Measurements from ENCODE around the gene TAPT1. TPM values are rescaled to one million over a fixed set of nuclear protein-coding genes. Genes with fewer than 3 reads are reported as not detected.
A peak's percentile ranks its signal among the peaks of the same experiment; 100 is the strongest.

The TAPT1 gene
- total and polyA plus RNA-seq, 2 of the 13 experiments (the other 11 are each of a cell fraction or from before 2014, with no cell fraction given), result 24.5 to 25.3 TPM

- no peak for TF ChIP-seq DBP (CRISPR knock-in tag; IDR thresholded peaks at IDR 0.05; ENCODE audit: not compliant biosample characterization)
- TF ChIP-seq ZNF607 (CRISPR knock-in tag; IDR thresholded peaks at IDR 0.05; ENCODE audit: borderline replicate concordance), result no peak
- TF ChIP-seq NR2F2 (IDR thresholded peaks at IDR 0.05; ENCODE audit: borderline replicate concordance, low read depth), result no peak
- TF ChIP-seq FOXA3 (CRISPR knock-in tag; IDR thresholded peaks at IDR 0.05), result 0 out of 2 replicates have a peak, but pooled peaks have one; percentile 16
- no peak for TF ChIP-seq ZNF792 (CRISPR knock-in tag; IDR thresholded peaks at IDR 0.05)
- TF ChIP-seq GZF1 (CRISPR knock-in tag; IDR thresholded peaks at IDR 0.05), result no peak
- no peak for TF ChIP-seq ZNF549 (CRISPR knock-in tag; IDR thresholded peaks at IDR 0.05)
- no peak for TF ChIP-seq FOSL2 (CRISPR knock-in tag; IDR thresholded peaks at IDR 0.05)
- no peak for TF ChIP-seq YY1 (IDR thresholded peaks at IDR 0.05; ENCODE audit: insufficient read depth, insufficient replicate concordance, low read depth, low read length)
- TF ChIP-seq SIN3B (IDR thresholded peaks at IDR 0.05; ENCODE audit: low read length), result no peak
- TF ChIP-seq SNRNP70 (IDR thresholded peaks at IDR 0.05; ENCODE audit: low read depth, low read length), result no peak
- TF ChIP-seq KLF6 (CRISPR knock-in tag; IDR thresholded peaks at IDR 0.05), result no peak
- TF ChIP-seq HNF1B (CRISPR knock-in tag; IDR thresholded peaks at IDR 0.05), result no peak
- TF ChIP-seq TEAD3 (CRISPR knock-in tag; optimal IDR thresholded peaks at IDR 0.05; ENCODE audit: borderline replicate concordance), result peak; percentile 95
- no peak for TF ChIP-seq ZNF276 (CRISPR knock-in tag; IDR thresholded peaks at IDR 0.05; ENCODE audit: low read depth)
- TF ChIP-seq HOMEZ (CRISPR knock-in tag; IDR thresholded peaks at IDR 0.05; ENCODE audit: low read depth), result no peak
- TF ChIP-seq GATAD2A (CRISPR knock-in tag; IDR thresholded peaks at IDR 0.05), result peak; percentile 52
- no peak for TF ChIP-seq ZNF691 (CRISPR knock-in tag; IDR thresholded peaks at IDR 0.05; ENCODE audit: borderline replicate concordance, low read depth)
- TF ChIP-seq ZNF639 (CRISPR knock-in tag; conservative IDR thresholded peaks at IDR 0.05), result no peak
- no peak for TF ChIP-seq ZBTB38 (CRISPR knock-in tag; IDR thresholded peaks at IDR 0.05)
- no peak for TF ChIP-seq AGO1 (IDR thresholded peaks at IDR 0.05; ENCODE audit: low read depth, low read length, poor library complexity, severe bottlenecking)
- TF ChIP-seq NCOA2 (CRISPR knock-in tag; IDR thresholded peaks at IDR 0.05), result peak; percentile 64; the same call in 1 of the 2 replicates
- peak; percentile 56; the same call in 1 of the 2 replicates for TF ChIP-seq SALL1 (CRISPR knock-in tag; IDR thresholded peaks at IDR 0.05)
- no peak for TF ChIP-seq ZNF33B (CRISPR knock-in tag; IDR thresholded peaks at IDR 0.05)
Measured at GRCh38 chr4:16111533-16111932, 114.7 kb downstream of the TAPT1 start (continued).

All from HepG2 (cell line).